IPS-20b (cell line): ENCODE measurements around the gene MINDY1.

Source experiments
- H3K27ac ChIP-seq: one replicate; pipeline ENCODE4 v1.5.1; 2013; ENCODE audit warnings: low read length
- H3K27me3 ChIP-seq: 2 replicates; pipeline ENCODE4 v1.6.1; 2013; ENCODE audit warnings: mild to moderate bottlenecking, low read length, inconsistent platforms; ENCODE audit not compliant: insufficient read depth
- H3K36me3 ChIP-seq: 2 replicates; pipeline ENCODE4 v1.6.1; 2013; ENCODE audit warnings: low read depth, mild to moderate bottlenecking, inconsistent platforms, low read length, moderate library complexity; ENCODE audit not compliant: insufficient read depth
- H3K4me1 ChIP-seq: 2 replicates; pipeline ENCODE4 v1.6.1; 2013; ENCODE audit warnings: mild to moderate bottlenecking, control low read depth, inconsistent platforms, low read length, moderate library complexity; ENCODE audit not compliant: insufficient read depth
- H3K4me3 ChIP-seq: 2 replicates; pipeline ENCODE4 v1.5.1; 2013; ENCODE audit warnings: mild to moderate bottlenecking, low read length, inconsistent platforms
- H3K9ac ChIP-seq: 2 replicates; pipeline ENCODE4 v1.6.1; 2013; ENCODE audit warnings: low read depth, mild to moderate bottlenecking, inconsistent platforms, low read length, moderate library complexity
- H3K9me3 ChIP-seq: 2 replicates; pipeline ENCODE4 v1.6.1; 2013; ENCODE audit warnings: mild to moderate bottlenecking, low read depth, low read length, inconsistent platforms; ENCODE audit not compliant: insufficient read depth

The MINDY1 gene

GRCh38 chr1:150981177-150981804 is 25.4 kb downstream of the MINDY1 start:
- no peaks in the 10 kb centered on the region for H3K36me3 ChIP-seq
- peaks cover 37% of the 10 kb centered on the region for H3K4me1 ChIP-seq
- H3K27me3 ChIP-seq, result no peaks in the 10 kb centered on the region
- peak overlapping the region; percentile 46 for H3K4me3 ChIP-seq
- no peaks in the 10 kb centered on the region for H3K9me3 ChIP-seq
- peak overlapping the region; percentile 71 for H3K9ac ChIP-seq
- peak overlapping the region; percentile 84 for H3K27ac ChIP-seq

GRCh38 chr1:150979092-150980056 is 27.3 kb downstream of the MINDY1 start:
- Histone ChIP-seq H3K9ac (peak overlapping the region; percentile 17; the same call in 1 of the 2 replicates), H3K27ac (no peak overlapping the region), H3K9me3 (no peaks in the 10 kb centered on the region), H3K4me1 (peaks cover 42% of the 10 kb centered on the region), H3K36me3 (no peaks in the 10 kb centered on the region), H3K27me3 (no peaks in the 10 kb centered on the region; the same call in 1 of the 2 replicates), H3K4me3 (peak overlapping the region; percentile 20; the same call in 1 of the 2 replicates)

GRCh38 chr1:150976879-150977694 is 29.6 kb downstream of the MINDY1 start:
- H3K27ac ChIP-seq, result peak overlapping the region; percentile 25
- H3K36me3 ChIP-seq, result no peaks in the 10 kb centered on the region
- peak overlapping the region; percentile 7; the same call in 1 of the 2 replicates for H3K4me3 ChIP-seq
- H3K9ac ChIP-seq, result peak overlapping the region; percentile 42; the same call in 1 of the 2 replicates
- no peaks in the 10 kb centered on the region; the same call in 1 of the 2 replicates for H3K27me3 ChIP-seq
- H3K9me3 ChIP-seq, result no peaks in the 10 kb centered on the region
- H3K4me1 ChIP-seq, result peaks cover 46% of the 10 kb centered on the region

GRCh38 chr1:150976401-150976821 is 30.3 kb downstream of the MINDY1 start:
- H3K9ac ChIP-seq, result peak overlapping the region; percentile 42; the same call in 1 of the 2 replicates
- peaks cover 44% of the 10 kb centered on the region for H3K4me1 ChIP-seq
- H3K27me3 ChIP-seq, result no peaks in the 10 kb centered on the region; the same call in 1 of the 2 replicates
- H3K36me3 ChIP-seq, result no peaks in the 10 kb centered on the region
- H3K4me3 ChIP-seq, result peak overlapping the region; percentile 40; the same call in 1 of the 2 replicates
- no peak overlapping the region for H3K27ac ChIP-seq
- no peaks in the 10 kb centered on the region for H3K9me3 ChIP-seq

GRCh38 chr1:150974580-150975478 is 31.9 kb downstream of the MINDY1 start, which contains the start of gene CERS2:
CERS2 (minus strand) TSS chr1:150974835; CDS start chr1:150969090, 5,745 bp downstream.
- H3K9ac ChIP-seq, result peak within 1 kb of the TSS; percentile 94
- H3K4me3 ChIP-seq, result peak within 1 kb of the TSS; percentile 97
- H3K4me1 ChIP-seq, result peaks cover 46% of the 10 kb centered on the region
- H3K27ac ChIP-seq, result no peak within 1 kb of the TSS
- H3K9me3 ChIP-seq, result no peaks in the 10 kb centered on the region
- H3K36me3 ChIP-seq, result no peaks in the 10 kb centered on the region
- H3K27me3 ChIP-seq, result no peaks in the 10 kb centered on the region; the same call in 1 of the 2 replicates

GRCh38 chr1:150973836-150974579 is 32.7 kb downstream of the MINDY1 start:
- no peaks in the 10 kb centered on the region; the same call in 1 of the 2 replicates for H3K27me3 ChIP-seq
- H3K9me3 ChIP-seq, result no peaks in the 10 kb centered on the region
- H3K4me1 ChIP-seq, result peaks cover 41% of the 10 kb centered on the region
- peaks cover under 1% of the 10 kb centered on the region; the same call in 1 of the 2 replicates for H3K36me3 ChIP-seq
- H3K9ac ChIP-seq, result peak overlapping the region; percentile 94
- no peak overlapping the region for H3K27ac ChIP-seq
- peak overlapping the region; percentile 97 for H3K4me3 ChIP-seq

- H3K27ac ChIP-seq, result no peak overlapping the region
- H3K9me3 ChIP-seq, result no peaks in the 10 kb centered on the region
- H3K4me1 ChIP-seq, result peaks cover 39% of the 10 kb centered on the region
- H3K27me3 ChIP-seq, result no peaks in the 10 kb centered on the region; the same call in 1 of the 2 replicates
- peak overlapping the region; percentile 97 for H3K4me3 ChIP-seq
- H3K36me3 ChIP-seq, result peaks cover 7% of the 10 kb centered on the region
- H3K9ac ChIP-seq, result peak overlapping the region; percentile 94
Observed at GRCh38 chr1:150973258-150973835, 33.4 kb downstream of the MINDY1 start.

- H3K36me3 ChIP-seq, result peaks cover 16% of the 10 kb centered on the region
- peak overlapping the region; percentile 94; the same call in 1 of the 2 replicates for H3K9ac ChIP-seq
- peak overlapping the region; percentile 97 for H3K4me3 ChIP-seq
- peak overlapping the region; percentile 43 for H3K27ac ChIP-seq
- no peaks in the 10 kb centered on the region; the same call in 1 of the 2 replicates for H3K27me3 ChIP-seq
- no peaks in the 10 kb centered on the region for H3K9me3 ChIP-seq
- H3K4me1 ChIP-seq, result peaks cover 37% of the 10 kb centered on the region
Observed at GRCh38 chr1:150972417-150972940, 34.2 kb downstream of the MINDY1 start.

GRCh38 chr1:150971583-150972416 is 34.9 kb downstream of the MINDY1 start:
- H3K4me1 ChIP-seq, result peaks cover 30% of the 10 kb centered on the region
- peak overlapping the region; percentile 43 for H3K27ac ChIP-seq
- H3K9me3 ChIP-seq, result no peaks in the 10 kb centered on the region
- H3K9ac ChIP-seq, result peak overlapping the region; percentile 94
- H3K36me3 ChIP-seq, result peaks cover 22% of the 10 kb centered on the region
- H3K4me3 ChIP-seq, result peak overlapping the region; percentile 97
- H3K27me3 ChIP-seq, result no peaks in the 10 kb centered on the region; the same call in 1 of the 2 replicates
